ENCODE measurements around the gene CNOT8.

DNA sequence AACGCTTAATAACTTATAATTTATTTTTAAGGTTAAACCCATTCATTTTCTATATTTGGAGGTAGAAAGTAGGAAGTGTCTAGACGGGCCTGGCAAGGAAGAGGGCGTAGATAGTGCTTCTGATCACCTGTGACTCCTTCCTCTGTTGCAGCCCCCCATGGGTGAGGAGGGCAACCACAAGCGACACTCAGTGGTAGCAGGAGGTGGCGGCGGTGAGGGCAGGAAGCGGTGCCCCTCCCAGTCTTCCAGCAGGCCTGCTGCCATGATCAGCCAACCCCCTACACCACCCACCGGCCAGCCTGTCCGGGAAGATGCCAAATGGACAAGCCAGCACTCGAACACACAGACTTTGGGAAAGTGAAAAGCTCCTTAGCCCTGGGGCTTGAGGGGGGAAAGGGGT, 44.7 kb upstream of the CNOT8 start:
- TF ChIP-seq MAZ (IDR thresholded peaks at IDR 0.05; ENCODE audit: borderline replicate concordance, low read depth, low read length): no peak
- TF ChIP-seq JUN (IDR thresholded peaks at IDR 0.05): no peak

All from A549 (cell line).